Activated B cell treated with CpG ODN at 0.5 μM for 24 hours (primary cell): Measurements from ENCODE around the gene R3HDM2. TPM values are rescaled to one million over a fixed set of nuclear protein-coding genes. Genes with fewer than 3 reads are reported as not detected.

ENCODE experiments used
- ATAC-seq: fragments of 200-7000 bp; cut with Tn5 transposase; one replicate; pipeline ENCODE4 v1.10.0; 2021; ENCODE audit warnings: low read depth, mild to moderate bottlenecking, moderate library complexity
- CTCF ChIA-PET: fragments of 350-600 bp; sonication (Branson Sonifier 250); formaldehyde crosslinking; loops from one replicate; lab custom pipeline; 2021; ENCODE audit warnings: antibody characterized with exemption; lab: Charles Lee
- POLR2A ChIA-PET: fragments of 350-600 bp; sonication (Branson Sonifier 250); formaldehyde crosslinking; loops from one replicate; lab custom pipeline; 2021; ENCODE audit warnings: antibody characterized with exemption; lab: Charles Lee
- DNase-seq: peaks from one replicate; pipeline ENCODE4 v3.0.0; 2022
- H3K27ac Mint-ChIP-seq: one replicate; pipeline ENCODE4 v1.8.0; 2020; ENCODE audit warnings: mixed read lengths
- H3K27me3 Mint-ChIP-seq: one replicate; pipeline ENCODE4 v1.8.0; 2021; ENCODE audit warnings: mixed read lengths
- H3K36me3 Mint-ChIP-seq: one replicate; pipeline ENCODE4 v1.8.0; 2021; ENCODE audit warnings: low read depth, mixed read lengths
- H3K4me1 Mint-ChIP-seq: one replicate; pipeline ENCODE4 v1.8.0; 2021; ENCODE audit warnings: mixed read lengths
- H3K4me3 Mint-ChIP-seq: one replicate; pipeline ENCODE4 v1.8.0; 2020; ENCODE audit warnings: mild to moderate bottlenecking, mixed read lengths
- H3K9me3 Mint-ChIP-seq: one replicate; pipeline ENCODE4 v1.8.0; 2020; ENCODE audit warnings: mixed read lengths
- intact Hi-C: fragments of 100-400 bp; cut with micrococcal nuclease; formaldehyde crosslinking; loops from one replicate; pipeline ENCODE4 v1.15.1; 2024
- total RNA-seq: library from RNA; stranded (reverse); gene quantifications from 2 replicates; pipeline ENCODE4 v1.2.3, GENCODE V29; 2022
- TF ChIP-seq, protein P1 (sequence below): fragments of 200-600 bp; IDR thresholded peaks from one replicate; pipeline ENCODE4 v1.8.0; 2022; ENCODE audit warnings: antibody characterized with exemption, mild to moderate bottlenecking

The R3HDM2 gene
- total RNA-seq, 1 donor from 2014 or later = 75.6 TPM

DNA sequence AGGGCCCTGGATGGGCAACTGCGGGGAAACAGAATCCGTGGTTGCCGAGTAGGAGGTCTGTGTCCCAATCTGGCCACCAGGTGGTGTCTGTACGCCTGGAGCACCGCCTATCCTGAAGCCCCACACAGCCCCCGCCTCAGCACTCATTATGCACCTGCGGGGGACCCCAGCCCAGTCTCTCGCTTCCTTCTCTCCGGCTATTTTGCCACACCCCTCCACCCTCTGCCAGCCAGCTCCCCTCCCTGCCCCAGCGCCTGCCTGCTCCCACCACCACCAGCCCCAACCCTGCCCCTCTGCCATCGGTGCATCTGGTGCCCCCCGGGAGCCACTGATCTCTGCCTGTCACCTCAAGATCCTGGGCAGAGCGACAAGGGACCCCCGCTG, 216.5 kb downstream of the R3HDM2 start:
- TF ChIP-seq, protein P1, sequence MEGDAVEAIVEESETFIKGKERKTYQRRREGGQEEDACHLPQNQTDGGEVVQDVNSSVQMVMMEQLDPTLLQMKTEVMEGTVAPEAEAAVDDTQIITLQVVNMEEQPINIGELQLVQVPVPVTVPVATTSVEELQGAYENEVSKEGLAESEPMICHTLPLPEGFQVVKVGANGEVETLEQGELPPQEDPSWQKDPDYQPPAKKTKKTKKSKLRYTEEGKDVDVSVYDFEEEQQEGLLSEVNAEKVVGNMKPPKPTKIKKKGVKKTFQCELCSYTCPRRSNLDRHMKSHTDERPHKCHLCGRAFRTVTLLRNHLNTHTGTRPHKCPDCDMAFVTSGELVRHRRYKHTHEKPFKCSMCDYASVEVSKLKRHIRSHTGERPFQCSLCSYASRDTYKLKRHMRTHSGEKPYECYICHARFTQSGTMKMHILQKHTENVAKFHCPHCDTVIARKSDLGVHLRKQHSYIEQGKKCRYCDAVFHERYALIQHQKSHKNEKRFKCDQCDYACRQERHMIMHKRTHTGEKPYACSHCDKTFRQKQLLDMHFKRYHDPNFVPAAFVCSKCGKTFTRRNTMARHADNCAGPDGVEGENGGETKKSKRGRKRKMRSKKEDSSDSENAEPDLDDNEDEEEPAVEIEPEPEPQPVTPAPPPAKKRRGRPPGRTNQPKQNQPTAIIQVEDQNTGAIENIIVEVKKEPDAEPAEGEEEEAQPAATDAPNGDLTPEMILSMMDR = no peak
- H3K4me1 Mint-ChIP-seq = peaks cover 54% of the 10 kb centered on the region
- DNase-seq = peak; percentile 63
- H3K27me3 Mint-ChIP-seq = peaks cover 23% of the 10 kb centered on the region
- H3K9me3 Mint-ChIP-seq = no peaks in the 10 kb centered on the region
- intact Hi-C loops = loop anchor here (2.0 kb wide), 1 partner anchor 248 kb away; no protein-coding TSS in a partner anchor
- ChIA-PET CTCF (interaction anchor here (0.8 to 8.8 kb wide), 12 partner anchors 9 to 238 kb away, joined by 3 to 390 read pairs (median 4); partner anchors contain the start of gene SHMT2), POLR2A (interaction anchor here (0.6 to 8.9 kb wide), 5 partner anchors 13 to 103 kb away, joined by 3 to 175 read pairs (median 15); partner anchors contain the start of genes SHMT2 and STAT6)
- ATAC-seq = peak; percentile 29
- H3K4me3 Mint-ChIP-seq = peak overlapping the region; percentile 50
- H3K27ac Mint-ChIP-seq = peak overlapping the region; percentile 35
- no peaks in the 10 kb centered on the region for H3K36me3 Mint-ChIP-seq

DNA sequence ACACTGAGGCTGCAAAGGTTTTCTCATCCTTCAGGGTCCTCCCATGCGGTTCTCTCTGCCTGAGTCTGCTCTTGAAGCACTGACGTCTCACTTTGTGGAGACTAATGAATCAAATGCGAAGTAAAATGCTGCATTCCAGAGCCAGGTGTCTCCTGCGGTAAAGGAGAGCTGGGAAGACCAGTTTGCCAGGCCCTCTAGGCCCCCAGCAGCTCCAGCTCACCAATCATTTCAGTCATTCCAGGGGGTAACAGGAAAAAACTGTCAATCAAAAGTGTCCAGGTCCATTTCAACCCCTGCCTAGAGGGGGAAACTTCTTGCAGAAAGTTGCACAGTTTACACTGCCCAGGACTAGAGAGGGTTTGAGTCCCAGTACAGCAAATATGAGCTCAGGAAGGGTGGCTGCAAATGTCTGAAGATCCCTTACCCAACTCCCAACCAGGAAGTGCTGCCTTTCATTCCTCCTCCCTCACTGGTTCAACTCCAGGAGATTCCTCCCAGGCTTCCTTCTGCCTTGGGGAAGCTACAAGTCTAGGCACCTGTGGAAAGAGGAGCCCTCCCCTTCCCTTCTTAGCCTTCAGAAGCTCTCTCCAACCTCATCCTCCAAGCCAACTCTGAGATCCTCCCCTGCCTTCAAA, 217.0 kb downstream of the R3HDM2 start:
- peaks cover 19% of the 10 kb centered on the region for H3K27me3 Mint-ChIP-seq
- no peak for DNase-seq
- POLR2A ChIA-PET = interaction anchor here (0.6 to 8.9 kb wide), 10 partner anchors 13 to 267 kb away, joined by 3 to 175 read pairs (median 4); partner anchors contain the start of genes SHMT2 and STAT6
- no peak for ATAC-seq
- TF ChIP-seq, protein P1 = no peak
- peak overlapping the region; percentile 50 for H3K4me3 Mint-ChIP-seq
- CTCF ChIA-PET = interaction anchor here (0.7 to 8.8 kb wide), 15 partner anchors 8 to 239 kb away, joined by 3 to 390 read pairs (median 4); partner anchors contain the start of gene SHMT2
- intact Hi-C loops = loop anchor here (1.0 to 2.0 kb wide), 3 partner anchors 25 to 249 kb away; no protein-coding TSS in a partner anchor
- peaks cover 51% of the 10 kb centered on the region for H3K4me1 Mint-ChIP-seq
- H3K36me3 Mint-ChIP-seq = no peaks in the 10 kb centered on the region
- no peaks in the 10 kb centered on the region for H3K9me3 Mint-ChIP-seq
- H3K27ac Mint-ChIP-seq = peak overlapping the region; percentile 35

DNA sequence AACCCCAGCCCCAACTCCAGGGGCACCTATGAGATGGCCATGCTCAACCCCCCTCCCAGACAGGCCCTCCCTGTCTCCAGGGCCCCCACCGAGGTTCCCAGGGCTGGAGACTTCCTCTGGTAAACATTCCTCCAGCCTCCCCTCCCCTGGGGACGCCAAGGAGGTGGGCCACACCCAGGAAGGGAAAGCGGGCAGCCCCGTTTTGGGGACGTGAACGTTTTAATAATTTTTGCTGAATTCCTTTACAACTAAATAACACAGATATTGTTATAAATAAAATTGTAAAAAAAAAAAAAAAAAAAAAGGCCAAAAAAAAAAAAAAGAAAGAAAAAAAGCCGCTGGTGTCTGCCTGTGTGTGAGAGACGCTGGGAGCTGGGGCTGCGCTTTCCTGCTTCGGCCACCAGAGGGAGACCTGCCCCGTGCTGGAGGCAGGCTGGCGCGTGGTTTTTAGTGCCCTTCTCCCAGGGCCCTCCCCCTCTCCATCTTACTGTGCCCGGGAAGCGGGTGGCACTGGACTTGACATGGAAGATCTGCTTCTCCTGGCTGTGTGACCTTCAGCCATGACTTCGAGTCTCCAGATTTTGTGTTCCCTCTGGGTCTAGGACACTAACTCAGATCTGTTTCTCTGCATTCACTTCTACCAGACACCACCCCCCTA, 217.7 kb downstream of the R3HDM2 start:
- peak overlapping the region; percentile 47 for H3K27ac Mint-ChIP-seq
- intact Hi-C loops = loop anchor here (1.0 kb wide), 2 partner anchors 26 to 30 kb away; no protein-coding TSS in a partner anchor
- ChIA-PET POLR2A (interaction anchor here (0.6 to 8.9 kb wide), 8 partner anchors 17 to 267 kb away, joined by 3 to 175 read pairs (median 6); partner anchors contain the start of genes SHMT2 and STAT6), CTCF (interaction anchor here (0.8 to 8.8 kb wide), 11 partner anchors 8 to 239 kb away, joined by 3 to 390 read pairs (median 4); partner anchors contain the start of gene SHMT2)
- peak overlapping the region; percentile 13 for H3K4me3 Mint-ChIP-seq
- TF ChIP-seq, protein P1 = peak; percentile 30
- peak; percentile 49 for ATAC-seq
- peaks cover 44% of the 10 kb centered on the region for H3K4me1 Mint-ChIP-seq
- no peaks in the 10 kb centered on the region for H3K9me3 Mint-ChIP-seq
- DNase-seq = peak; percentile 75
- no peaks in the 10 kb centered on the region for H3K36me3 Mint-ChIP-seq
- H3K27me3 Mint-ChIP-seq = peaks cover 13% of the 10 kb centered on the region

DNA sequence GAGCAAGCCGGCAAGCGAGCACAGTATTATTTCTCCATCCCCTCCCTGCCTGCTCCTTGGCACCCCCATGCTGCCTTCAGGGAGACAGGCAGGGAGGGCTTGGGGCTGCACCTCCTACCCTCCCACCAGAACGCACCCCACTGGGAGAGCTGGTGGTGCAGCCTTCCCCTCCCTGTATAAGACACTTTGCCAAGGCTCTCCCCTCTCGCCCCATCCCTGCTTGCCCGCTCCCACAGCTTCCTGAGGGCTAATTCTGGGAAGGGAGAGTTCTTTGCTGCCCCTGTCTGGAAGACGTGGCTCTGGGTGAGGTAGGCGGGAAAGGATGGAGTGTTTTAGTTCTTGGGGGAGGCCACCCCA, 218.2 kb downstream of the R3HDM2 start:
- H3K4me3 Mint-ChIP-seq = no peak overlapping the region
- intact Hi-C loops = loop anchor here (1.0 kb wide), 2 partner anchors 27 to 31 kb away; no protein-coding TSS in a partner anchor
- TF ChIP-seq, protein P1 = no peak
- peaks cover 39% of the 10 kb centered on the region for H3K4me1 Mint-ChIP-seq
- ChIA-PET CTCF (interaction anchor here (0.8 to 8.8 kb wide), 9 partner anchors 9 to 240 kb away, joined by 3 to 390 read pairs (median 5); partner anchors contain the start of gene SHMT2), POLR2A (interaction anchor here (0.8 to 8.9 kb wide), 6 partner anchors 18 to 268 kb away, joined by 3 to 175 read pairs (median 11); partner anchors contain the start of genes SHMT2 and STAT6)
- DNase-seq (no peak), ATAC-seq (no peak)
- peaks cover 13% of the 10 kb centered on the region for H3K27me3 Mint-ChIP-seq
- no peaks in the 10 kb centered on the region for H3K36me3 Mint-ChIP-seq
- no peak overlapping the region for H3K27ac Mint-ChIP-seq
- no peaks in the 10 kb centered on the region for H3K9me3 Mint-ChIP-seq
